A549 (cell line): Measurements from ENCODE around the gene PDE8B. TPM values are rescaled to one million over a fixed set of nuclear protein-coding genes. Genes with fewer than 3 reads are reported as not detected.

Experiments used
- CBX8 ChIP-seq: fragments of 200-600 bp; sonication (generic); IDR thresholded peaks from 2 replicates; pipeline ENCODE4 v1.6.1; 2016
- CEBPB ChIP-seq, 2 experiments: fragments of >200 bp in 1 of 2; sonication (Bioruptor Twin) in 1 of 2; formaldehyde crosslinking in 1 of 2; IDR thresholded peaks; 2 replicates each; pipeline ENCODE4 v1.6.1; 2012 to 2016
- CHD2 ChIP-seq: fragments of 150-350 bp; IDR thresholded peaks from 2 replicates; pipeline ENCODE4 v1.6.1; 2014; ENCODE audit warnings: low read length; ENCODE audit not compliant: partially characterized antibody
- CTCF ChIP-seq: fragments of >200 bp; sonication (Bioruptor Twin); formaldehyde crosslinking; IDR thresholded peaks from 3 replicates; pipeline ENCODE4 v1.5.1; 2016
- E2F6 ChIP-seq: IDR thresholded peaks from 2 replicates; pipeline ENCODE4 v1.6.1; 2012; ENCODE audit warnings: low read depth, borderline replicate concordance
- ELK1 ChIP-seq: fragments of 150-350 bp; IDR thresholded peaks from 2 replicates; pipeline ENCODE4 v1.6.1; 2014; ENCODE audit warnings: low read depth, mild to moderate bottlenecking, low read length
- EP300 ChIP-seq, 2 experiments: fragments of >200 bp; sonication (Bioruptor Twin); formaldehyde crosslinking; IDR thresholded peaks; 2 replicates in 1 of 2; 3 replicates in 1 of 2; pipeline ENCODE4 v1.6.1; 2016 to 2017
- FOSB ChIP-seq: fragments of 250-450 bp; sonication (Bioruptor Pico); IDR thresholded peaks from 2 replicates; pipeline ENCODE4 v1.5.0; 2020; ENCODE audit warnings: mild to moderate bottlenecking, moderate library complexity
- FOXS1 ChIP-seq: fragments of 250-450 bp; sonication (Bioruptor Pico); IDR thresholded peaks from 2 replicates; pipeline ENCODE4 v1.5.0; 2020; ENCODE audit warnings: mild to moderate bottlenecking, moderate library complexity
- GATA3 ChIP-seq: IDR thresholded peaks from 2 replicates; pipeline ENCODE4 v1.6.1; 2012; ENCODE audit warnings: borderline replicate concordance
- HES2 ChIP-seq: fragments of >200 bp; sonication (Bioruptor Twin); formaldehyde crosslinking; IDR thresholded peaks from 2 replicates; pipeline ENCODE4 v1.6.1; 2016
- HEYL ChIP-seq: fragments of 250-450 bp; sonication (Bioruptor Pico); IDR thresholded peaks from 2 replicates; pipeline ENCODE4 v1.8.0; 2021; ENCODE audit warnings: mild to moderate bottlenecking, moderate library complexity
- HMGXB4 ChIP-seq: fragments of 250-450 bp; sonication (Bioruptor Pico); IDR thresholded peaks from 2 replicates; pipeline ENCODE4 v1.5.0; 2021; ENCODE audit warnings: mild to moderate bottlenecking, moderate library complexity, borderline replicate concordance
- HOXA7 ChIP-seq: fragments of 250-450 bp; sonication (Bioruptor Pico); IDR thresholded peaks from 2 replicates; pipeline ENCODE4 v1.5.0; 2020; ENCODE audit warnings: mild to moderate bottlenecking, moderate library complexity
- JUN ChIP-seq, 2 experiments: fragments of >200 bp; sonication (Bioruptor Twin); formaldehyde crosslinking; IDR thresholded peaks; 2 replicates in 1 of 2; 3 replicates in 1 of 2; pipeline ENCODE4 v1.6.1; 2016 to 2017
- JUNB ChIP-seq: fragments of >200 bp; sonication (Bioruptor Twin); formaldehyde crosslinking; IDR thresholded peaks from 2 replicates; pipeline ENCODE4 v1.6.1; 2016
- MAX ChIP-seq: IDR thresholded peaks from 2 replicates; pipeline ENCODE4 v1.6.1; 2012
- MAZ ChIP-seq: fragments of 150-350 bp; IDR thresholded peaks from 2 replicates; pipeline ENCODE4 v1.6.1; 2014; ENCODE audit warnings: antibody characterized with exemption, low read depth, low read length, borderline replicate concordance
- NPAS2 ChIP-seq: fragments of 250-450 bp; sonication (Bioruptor Pico); IDR thresholded peaks from 2 replicates; pipeline ENCODE4 v1.8.0; 2022; ENCODE audit warnings: mild to moderate bottlenecking, moderate library complexity, borderline replicate concordance
- PBX3 ChIP-seq: IDR thresholded peaks from 2 replicates; pipeline ENCODE4 v1.6.1; 2012
- POLR2A ChIP-seq: IDR thresholded peaks from 2 replicates; pipeline ENCODE4 v1.6.1; 2012; ENCODE audit warnings: mild to moderate bottlenecking, low read length
- RAD21 ChIP-seq, 2 experiments: fragments of >200 bp in 1 of 2; sonication (Bioruptor Twin) in 1 of 2; formaldehyde crosslinking in 1 of 2; IDR thresholded peaks in 1 of 2; conservative IDR thresholded peaks in 1 of 2; 2 replicates in 1 of 2; 3 replicates in 1 of 2; pipeline ENCODE4 v1.6.1; 2012 to 2018; ENCODE audit warnings: inconsistent platforms in 1 of 2
- RARB ChIP-seq: fragments of 250-450 bp; sonication (Bioruptor Pico); IDR thresholded peaks from 2 replicates; pipeline ENCODE4 v1.8.0; 2021; ENCODE audit warnings: mild to moderate bottlenecking, moderate library complexity
- REST ChIP-seq: fragments of 200-600 bp; sonication (generic); IDR thresholded peaks from 2 replicates; pipeline ENCODE4 v1.6.1; 2016; ENCODE audit warnings: antibody characterized with exemption, mild to moderate bottlenecking, moderate library complexity
- RNF2 ChIP-seq: fragments of 200-600 bp; sonication (generic); IDR thresholded peaks from 2 replicates; pipeline ENCODE4 v1.6.1; 2016; ENCODE audit warnings: low read depth, mild to moderate bottlenecking, antibody characterized with exemption, moderate library complexity, borderline replicate concordance
- SMC3 ChIP-seq: fragments of >200 bp; sonication (Bioruptor Twin); formaldehyde crosslinking; IDR thresholded peaks from 3 replicates; pipeline ENCODE4 v1.6.1; 2018; ENCODE audit warnings: inconsistent platforms
- SREBF2 ChIP-seq: fragments of 450-650 bp; IDR thresholded peaks from 2 replicates; pipeline ENCODE4 v1.6.1; 2014; ENCODE audit warnings: mild to moderate bottlenecking, moderate library complexity
- TFCP2L1 ChIP-seq: fragments of 250-450 bp; sonication (Bioruptor Pico); IDR thresholded peaks from 2 replicates; pipeline ENCODE4 v1.5.0; 2021; ENCODE audit warnings: mild to moderate bottlenecking
- TP53 ChIP-seq: fragments of 250-450 bp; sonication (Bioruptor Pico); IDR thresholded peaks from 2 replicates; pipeline ENCODE4 v1.5.0; 2021; ENCODE audit warnings: mild to moderate bottlenecking, moderate library complexity
- USF2 ChIP-seq: fragments of 450-650 bp; IDR thresholded peaks from 2 replicates; pipeline ENCODE4 v1.6.1; 2014; ENCODE audit warnings: antibody characterized with exemption
- ZC3H11A ChIP-seq: fragments of 450-650 bp; IDR thresholded peaks from 2 replicates; pipeline ENCODE4 v1.6.1; 2014; ENCODE audit warnings: antibody characterized with exemption, mild to moderate bottlenecking
- ZNF302 ChIP-seq: fragments of 250-450 bp; sonication (Bioruptor Pico); IDR thresholded peaks from 2 replicates; pipeline ENCODE4 v1.9.0; 2021; ENCODE audit warnings: inconsistent platforms, mild to moderate bottlenecking, moderate library complexity
- ZSCAN20 ChIP-seq: fragments of 250-450 bp; sonication (Bioruptor Pico); IDR thresholded peaks from 2 replicates; pipeline ENCODE4 v1.8.0; 2022; ENCODE audit warnings: mild to moderate bottlenecking, moderate library complexity
- polyA plus RNA-seq, 4 experiments: library from polyadenylated mRNA; depleted of rRNA in 3 of 4; stranded (reverse); fragments of >200 nt; fragmentation: RNase III in 1 of 4; extraction: RNeasy Plus Mini Kit Qiagen cat#74134 plus additional on column Dnase treatment in 1 of 4; gene quantifications; 2 replicates in 3 of 4; 3 replicates in 1 of 4; pipeline ENCODE4 v1.2.3, GENCODE V29; 2011 to 2017

PDE8B gene
- polyA plus RNA-seq, 2 of the 4 experiments (the other 2 are of a cell fraction) = 2.0 to 4.0 TPM

- TF ChIP-seq HES2 (0 out of 2 replicates have a peak, but pooled peaks have one; percentile 8), NPAS2 (CRISPR knock-in tag) (no peak), TP53 (CRISPR knock-in tag) (no peak), RAD21 (conservative IDR thresholded peaks at IDR 0.05 in 1 of 2, IDR thresholded peaks at IDR 0.05 in 1 of 2) (no peak; a peak in 1 of 5 replicates), GATA3 (peak; percentile 92), FOXS1 (CRISPR knock-in tag) (no peak), CTCF (no peak), CHD2 (no peak), RARB (CRISPR knock-in tag) (no peak), HOXA7 (CRISPR knock-in tag) (no peak), EP300 (IDR thresholded peaks at IDR 0.05) (peak; percentile 69 to 88; a peak in 4 of 5 replicates), SREBF2 (no peak), SMC3 (no peak; the same call in 2 of the 3 replicates), RNF2 (no peak), FOSB (CRISPR knock-in tag) (no peak), TFCP2L1 (CRISPR knock-in tag) (0 out of 2 replicates have a peak, but pooled peaks have one; percentile 20), HMGXB4 (CRISPR knock-in tag) (no peak), JUN (IDR thresholded peaks at IDR 0.05) (peak; percentile 78 to 83; a peak in 4 of 5 replicates), E2F6 (no peak; the same call in 1 of the 2 replicates), CBX8 (no peak), USF2 (no peak), MAZ (no peak), PBX3 (no peak), POLR2A (no peak), JUNB (peak; percentile 82), ZC3H11A (no peak), REST (no peak), MAX (no peak; the same call in 1 of the 2 replicates), ELK1 (no peak), ZSCAN20 (CRISPR knock-in tag) (no peak), HEYL (CRISPR knock-in tag) (no peak), CEBPB (IDR thresholded peaks at IDR 0.05) (peak; percentile 58 to 69; a peak in 3 of 4 replicates), ZNF302 (CRISPR knock-in tag) (no peak)
Measured at GRCh38 chr5:77167695-77168121, 42.8 kb upstream of the PDE8B start (continued).
